Adrenal gland (tissue), 5 donors: ENCODE data around the gene EFHD1.

Experiments
- POLR2A ChIP-seq, 2 donors: fragments of 450-650 bp; IDR thresholded peaks; one replicate each; pipeline ENCODE4 v1.6.1; 2017; ENCODE audit warnings: antibody characterized with exemption in 2 of 2, mild to moderate bottlenecking in 2 of 2, moderate library complexity in 1 of 2
- TF ChIP-seq, protein P1 (sequence below), 6 experiments: fragments of 450-650 bp in 4 of 6; fragments of 200-600 bp in 2 of 6; sonication (generic) in 1 of 6; IDR thresholded peaks; 1 replicate in 5 of 6; 2 replicates in 1 of 6; pipeline versions ENCODE4 v1.5.1 to v1.8.0; 2016 to 2021; ENCODE audit warnings: antibody characterized with exemption in 6 of 6, mild to moderate bottlenecking in 2 of 6, moderate library complexity in 1 of 6
- donor health status: DM: no; HTN: no; CAD: no.

DNA sequence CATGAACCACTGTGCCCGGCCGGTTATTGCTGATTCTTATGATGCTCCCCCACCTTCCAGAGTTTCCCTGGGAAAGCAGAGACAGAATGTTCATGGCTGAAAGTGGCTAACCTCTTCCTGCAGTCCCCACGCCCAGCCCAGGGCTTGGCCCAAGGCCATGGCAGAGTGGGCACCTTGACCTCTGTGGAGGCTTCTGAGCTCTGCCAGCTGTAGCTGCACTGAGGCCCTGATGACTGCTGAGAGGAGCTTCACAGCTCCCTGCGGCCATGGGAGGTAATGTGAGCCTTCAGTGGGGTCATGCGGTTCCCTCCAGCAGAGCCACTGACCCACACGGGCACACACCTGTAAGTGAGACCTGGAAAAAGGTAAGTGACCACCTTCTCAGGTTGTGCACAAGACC, 13.3 kb downstream of the EFHD1 start:
- TF ChIP-seq, protein P1, sequence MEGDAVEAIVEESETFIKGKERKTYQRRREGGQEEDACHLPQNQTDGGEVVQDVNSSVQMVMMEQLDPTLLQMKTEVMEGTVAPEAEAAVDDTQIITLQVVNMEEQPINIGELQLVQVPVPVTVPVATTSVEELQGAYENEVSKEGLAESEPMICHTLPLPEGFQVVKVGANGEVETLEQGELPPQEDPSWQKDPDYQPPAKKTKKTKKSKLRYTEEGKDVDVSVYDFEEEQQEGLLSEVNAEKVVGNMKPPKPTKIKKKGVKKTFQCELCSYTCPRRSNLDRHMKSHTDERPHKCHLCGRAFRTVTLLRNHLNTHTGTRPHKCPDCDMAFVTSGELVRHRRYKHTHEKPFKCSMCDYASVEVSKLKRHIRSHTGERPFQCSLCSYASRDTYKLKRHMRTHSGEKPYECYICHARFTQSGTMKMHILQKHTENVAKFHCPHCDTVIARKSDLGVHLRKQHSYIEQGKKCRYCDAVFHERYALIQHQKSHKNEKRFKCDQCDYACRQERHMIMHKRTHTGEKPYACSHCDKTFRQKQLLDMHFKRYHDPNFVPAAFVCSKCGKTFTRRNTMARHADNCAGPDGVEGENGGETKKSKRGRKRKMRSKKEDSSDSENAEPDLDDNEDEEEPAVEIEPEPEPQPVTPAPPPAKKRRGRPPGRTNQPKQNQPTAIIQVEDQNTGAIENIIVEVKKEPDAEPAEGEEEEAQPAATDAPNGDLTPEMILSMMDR (IDR thresholded peaks at IDR 0.05), result no peak
- TF ChIP-seq POLR2A (IDR thresholded peaks at IDR 0.05), result no peak
